Measurements from ENCODE around the gene COL27A1.

Gene COL27A1

DNA sequence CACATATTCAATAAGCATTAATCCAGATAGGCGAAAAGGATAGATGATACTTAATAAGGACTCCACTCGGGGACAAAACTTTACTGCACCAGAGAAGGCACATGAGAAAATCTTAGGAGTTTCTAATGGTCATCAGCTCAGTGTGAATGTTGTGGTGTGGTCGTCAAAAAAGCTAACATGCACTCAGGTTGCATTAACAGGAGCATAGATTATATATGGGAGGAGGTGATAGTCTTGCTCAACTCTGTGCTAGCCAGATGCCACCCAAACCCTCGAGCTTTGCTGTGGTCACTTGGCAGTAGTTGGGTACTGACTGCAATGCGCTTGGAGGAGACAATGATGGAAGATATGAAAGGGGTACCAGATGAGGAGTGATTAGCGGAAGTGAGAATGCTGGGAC, 8.6 kb upstream of the COL27A1 start:
- no peak for DNase-seq
- H3K36me3 ChIP-seq (ENCODE audit: control insufficient read depth, insufficient read depth, low read length): no peaks in the 10 kb centered on the region
- no peaks in the 10 kb centered on the region for H3K9me3 ChIP-seq (ENCODE audit: control insufficient read depth, low read length)
- H3K4me3 ChIP-seq (ENCODE audit: insufficient read depth, low read depth, low read length, poor library complexity, severe bottlenecking): no peak overlapping the region
- H3K27me3 ChIP-seq (replicated peaks; ENCODE audit: control insufficient read depth, insufficient read depth, low read length, poor library complexity, severe bottlenecking): peaks cover 3% of the 10 kb centered on the region
- H3K27ac ChIP-seq (ENCODE audit: insufficient read depth, low read length, poor library complexity, severe bottlenecking): no peak overlapping the region
- no peaks in the 10 kb centered on the region for H3K4me1 ChIP-seq (ENCODE audit: control insufficient read depth, insufficient read depth, low read length, poor library complexity, severe bottlenecking)

DNA sequence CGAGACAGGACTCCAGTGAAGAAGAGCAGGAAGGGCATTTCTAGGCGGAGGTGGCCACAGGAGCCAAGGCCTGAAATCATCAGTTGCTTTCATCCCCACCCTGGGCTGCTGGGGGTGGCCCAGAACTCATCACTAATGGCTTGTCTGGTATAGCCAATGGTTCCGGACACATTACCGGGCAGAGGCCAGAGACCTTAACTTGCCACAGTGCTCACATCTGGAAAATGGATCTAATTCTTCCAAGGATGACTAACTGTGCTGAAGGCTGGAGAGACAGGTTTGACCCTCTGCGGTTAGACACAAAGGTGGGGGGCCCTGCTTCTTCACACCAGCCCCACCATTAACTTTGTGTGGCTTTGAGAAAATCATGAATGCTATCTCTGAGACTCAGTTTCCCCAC, 6.2 kb upstream of the COL27A1 start:
- H3K27me3 ChIP-seq (replicated peaks; ENCODE audit: control insufficient read depth, insufficient read depth, low read length, poor library complexity, severe bottlenecking): peaks cover 13% of the 10 kb centered on the region
- no peak overlapping the region for H3K27ac ChIP-seq (ENCODE audit: insufficient read depth, low read length, poor library complexity, severe bottlenecking)
- no peaks in the 10 kb centered on the region for H3K9me3 ChIP-seq (ENCODE audit: control insufficient read depth, low read length)
- H3K36me3 ChIP-seq (ENCODE audit: control insufficient read depth, insufficient read depth, low read length): no peaks in the 10 kb centered on the region
- no peak overlapping the region for H3K4me3 ChIP-seq (ENCODE audit: insufficient read depth, low read depth, low read length, poor library complexity, severe bottlenecking)
- DNase-seq: no peak
- H3K4me1 ChIP-seq (ENCODE audit: control insufficient read depth, insufficient read depth, low read length, poor library complexity, severe bottlenecking): peaks cover 6% of the 10 kb centered on the region

DNA sequence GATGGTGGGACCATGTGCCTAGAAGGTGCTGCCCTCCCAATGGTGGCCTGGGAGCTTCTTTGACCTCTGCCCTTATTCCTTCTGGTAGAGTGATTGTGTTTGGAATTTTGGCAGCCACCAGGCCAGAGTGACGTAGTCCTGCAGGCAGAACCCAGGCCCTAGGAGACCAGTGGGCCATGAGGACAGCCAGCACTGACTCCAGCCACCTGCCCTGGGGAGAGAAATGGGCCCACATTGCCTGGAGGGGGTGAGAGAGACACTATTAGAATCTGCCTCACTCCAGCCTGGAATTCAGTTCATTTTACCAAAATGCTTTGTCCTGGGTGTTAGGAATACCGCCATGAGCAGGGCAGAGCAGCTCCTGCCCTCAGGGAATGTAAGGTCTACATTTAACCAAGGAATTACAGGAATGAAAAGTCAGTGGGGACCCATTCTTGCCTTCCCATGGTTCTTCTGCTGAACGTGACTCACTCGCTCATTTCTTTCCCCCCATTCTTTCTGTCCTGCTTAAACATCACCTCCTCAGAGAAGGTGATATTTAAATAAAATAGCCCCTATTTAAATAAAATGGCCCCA, 5.5 kb upstream of the COL27A1 start:
- Histone ChIP-seq H3K4me1 (ENCODE audit: control insufficient read depth, insufficient read depth, low read length, poor library complexity, severe bottlenecking) (peaks cover 12% of the 10 kb centered on the region), H3K27me3 (replicated peaks; ENCODE audit: control insufficient read depth, insufficient read depth, low read length, poor library complexity, severe bottlenecking) (peaks cover 20% of the 10 kb centered on the region), H3K27ac (ENCODE audit: insufficient read depth, low read length, poor library complexity, severe bottlenecking) (no peak overlapping the region), H3K4me3 (ENCODE audit: insufficient read depth, low read depth, low read length, poor library complexity, severe bottlenecking) (no peak overlapping the region), H3K9me3 (ENCODE audit: control insufficient read depth, low read length) (no peaks in the 10 kb centered on the region), H3K36me3 (ENCODE audit: control insufficient read depth, insufficient read depth, low read length) (no peaks in the 10 kb centered on the region)
- DNase-seq: no peak

DNA sequence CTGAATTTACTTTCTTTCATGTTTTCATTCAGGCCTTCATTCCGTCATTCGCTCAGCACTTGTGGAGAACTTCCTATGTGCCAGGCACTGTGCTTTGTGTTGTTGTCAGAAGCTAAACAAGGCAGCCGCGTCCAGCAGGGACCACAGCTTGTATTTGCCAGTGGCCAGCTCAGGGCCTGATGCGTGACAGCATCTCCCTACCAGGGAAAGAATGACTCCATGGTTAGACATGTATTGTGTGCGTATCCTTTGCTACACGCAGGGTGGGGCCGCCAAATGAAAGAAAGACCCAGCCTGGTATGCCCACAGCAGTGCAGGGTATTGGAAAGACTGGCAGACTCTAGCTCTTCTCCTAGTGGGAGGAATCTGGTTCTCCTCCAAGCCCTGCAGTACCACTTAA, 4.7 kb upstream of the COL27A1 start:
- Histone ChIP-seq H3K4me3 (ENCODE audit: insufficient read depth, low read depth, low read length, poor library complexity, severe bottlenecking) (no peak overlapping the region), H3K27ac (ENCODE audit: insufficient read depth, low read length, poor library complexity, severe bottlenecking) (no peak overlapping the region), H3K4me1 (ENCODE audit: control insufficient read depth, insufficient read depth, low read length, poor library complexity, severe bottlenecking) (peaks cover 16% of the 10 kb centered on the region), H3K9me3 (ENCODE audit: control insufficient read depth, low read length) (no peaks in the 10 kb centered on the region), H3K36me3 (ENCODE audit: control insufficient read depth, insufficient read depth, low read length) (no peaks in the 10 kb centered on the region), H3K27me3 (replicated peaks; ENCODE audit: control insufficient read depth, insufficient read depth, low read length, poor library complexity, severe bottlenecking) (peaks cover 26% of the 10 kb centered on the region)
- DNase-seq: no peak

DNA sequence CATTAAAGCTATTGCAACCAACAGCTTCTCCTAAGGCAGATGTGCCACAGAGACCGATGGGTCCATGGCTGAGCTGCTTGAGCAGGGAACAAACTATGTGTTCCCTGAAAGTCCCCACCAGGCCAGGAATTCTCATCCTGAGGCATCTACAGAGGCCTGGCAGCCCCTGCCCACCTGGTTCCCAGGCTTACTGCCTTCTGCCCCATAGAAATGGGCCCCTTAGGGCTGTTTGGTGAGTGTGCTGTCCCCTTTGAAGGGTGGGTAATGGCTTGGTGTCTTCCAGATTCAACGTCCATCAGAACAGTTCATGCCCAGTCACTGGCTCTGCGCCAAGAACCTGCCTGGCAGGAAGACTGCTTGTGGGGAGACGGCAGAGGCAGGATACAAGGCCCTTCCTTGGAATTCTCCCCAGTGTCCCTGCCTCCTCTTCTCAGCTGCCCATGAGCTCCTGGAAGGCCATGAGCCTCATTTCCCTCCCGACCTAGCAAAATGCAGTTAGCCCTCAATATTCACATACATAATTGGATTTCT, 3.8 kb upstream of the COL27A1 start:
- Histone ChIP-seq H3K9me3 (ENCODE audit: control insufficient read depth, low read length) (no peaks in the 10 kb centered on the region), H3K4me3 (ENCODE audit: insufficient read depth, low read depth, low read length, poor library complexity, severe bottlenecking) (no peak overlapping the region), H3K4me1 (ENCODE audit: control insufficient read depth, insufficient read depth, low read length, poor library complexity, severe bottlenecking) (peaks cover 18% of the 10 kb centered on the region), H3K27ac (ENCODE audit: insufficient read depth, low read length, poor library complexity, severe bottlenecking) (no peak overlapping the region), H3K36me3 (ENCODE audit: control insufficient read depth, insufficient read depth, low read length) (no peaks in the 10 kb centered on the region), H3K27me3 (replicated peaks; ENCODE audit: control insufficient read depth, insufficient read depth, low read length, poor library complexity, severe bottlenecking) (peaks cover 26% of the 10 kb centered on the region)
- DNase-seq: no peak

DNA sequence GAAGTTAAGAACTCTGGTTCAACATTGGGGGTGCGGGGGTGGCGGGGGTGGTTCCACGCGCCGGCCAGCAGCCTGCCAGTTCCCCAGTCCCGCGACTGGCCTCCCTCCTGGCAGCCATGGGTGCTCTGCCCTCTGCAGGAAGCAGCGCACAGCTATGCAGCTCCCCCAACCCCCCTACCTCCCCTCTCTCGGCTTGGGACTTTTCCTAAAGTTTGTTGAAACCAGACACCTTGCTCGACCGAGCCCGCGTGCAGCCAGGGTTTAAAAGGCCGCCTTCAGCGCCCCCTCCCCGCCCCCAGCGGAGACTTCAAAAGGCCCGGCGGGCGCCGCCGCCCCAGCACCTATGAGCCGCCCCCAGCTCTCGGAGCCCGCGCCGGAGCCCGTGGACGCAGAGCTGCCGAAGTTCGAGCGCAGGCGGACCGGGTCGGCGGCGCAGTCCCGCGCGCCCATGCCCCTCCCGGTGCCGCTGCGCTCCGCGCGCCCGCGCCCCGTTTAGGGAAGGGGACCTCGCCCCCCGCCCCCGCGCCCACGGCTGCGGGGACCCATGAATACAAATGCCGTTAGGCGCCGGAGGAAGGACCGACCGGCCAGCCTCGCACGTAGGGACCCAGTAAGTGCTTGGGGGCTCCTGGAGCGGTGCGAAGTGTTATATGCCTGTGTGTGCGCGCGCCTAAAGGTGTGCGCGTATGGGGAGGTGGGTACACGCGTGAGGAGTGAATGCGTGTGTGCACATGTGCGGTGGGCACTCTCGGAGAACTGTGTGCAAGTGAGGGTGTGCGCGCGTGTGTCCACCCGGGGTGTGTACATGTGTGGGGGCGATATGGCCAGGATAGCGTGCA, 1.4 kb upstream of the COL27A1 start:
- no peaks in the 10 kb centered on the region for H3K36me3 ChIP-seq (ENCODE audit: control insufficient read depth, insufficient read depth, low read length)
- peaks cover 21% of the 10 kb centered on the region for H3K4me1 ChIP-seq (ENCODE audit: control insufficient read depth, insufficient read depth, low read length, poor library complexity, severe bottlenecking)
- DNase-seq: no peak
- H3K4me3 ChIP-seq (ENCODE audit: insufficient read depth, low read depth, low read length, poor library complexity, severe bottlenecking): no peak overlapping the region
- H3K9me3 ChIP-seq (ENCODE audit: control insufficient read depth, low read length): no peaks in the 10 kb centered on the region
- peaks cover 26% of the 10 kb centered on the region for H3K27me3 ChIP-seq (replicated peaks; ENCODE audit: control insufficient read depth, insufficient read depth, low read length, poor library complexity, severe bottlenecking)
- no peak overlapping the region for H3K27ac ChIP-seq (ENCODE audit: insufficient read depth, low read length, poor library complexity, severe bottlenecking)

DNA sequence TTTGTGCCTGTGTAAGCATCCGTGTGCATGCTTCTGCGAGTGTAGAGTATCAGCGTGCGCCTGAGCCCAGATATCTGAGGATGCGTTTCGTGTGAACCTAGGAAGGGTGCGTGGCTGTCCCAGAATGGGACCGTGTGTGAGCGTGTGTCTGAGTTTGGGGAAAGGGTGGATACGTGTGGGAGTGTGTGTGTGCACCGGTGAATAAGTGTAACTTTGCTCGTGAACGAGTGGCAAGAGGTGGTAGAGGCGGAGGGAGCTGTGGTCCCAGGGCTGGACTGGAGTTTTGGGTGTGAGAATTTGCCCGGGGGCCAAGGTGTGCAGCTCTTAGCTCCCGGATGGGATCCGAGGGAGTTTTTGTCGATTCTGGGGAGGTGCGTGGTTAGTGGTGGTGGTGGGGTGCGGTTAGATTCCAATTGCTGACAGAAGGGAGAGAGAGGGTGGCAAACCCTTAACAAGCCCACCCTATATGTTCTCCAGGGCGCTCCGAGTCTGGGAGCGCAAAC, 686 bp upstream of the COL27A1 start:
- Histone ChIP-seq H3K27me3 (replicated peaks; ENCODE audit: control insufficient read depth, insufficient read depth, low read length, poor library complexity, severe bottlenecking) (peaks cover 24% of the 10 kb centered on the region), H3K36me3 (ENCODE audit: control insufficient read depth, insufficient read depth, low read length) (no peaks in the 10 kb centered on the region), H3K9me3 (ENCODE audit: control insufficient read depth, low read length) (no peaks in the 10 kb centered on the region), H3K4me3 (ENCODE audit: insufficient read depth, low read depth, low read length, poor library complexity, severe bottlenecking) (peak overlapping the region; percentile 57), H3K4me1 (ENCODE audit: control insufficient read depth, insufficient read depth, low read length, poor library complexity, severe bottlenecking) (peaks cover 21% of the 10 kb centered on the region), H3K27ac (ENCODE audit: insufficient read depth, low read length, poor library complexity, severe bottlenecking) (no peak overlapping the region)
- DNase-seq: no peak

DNA sequence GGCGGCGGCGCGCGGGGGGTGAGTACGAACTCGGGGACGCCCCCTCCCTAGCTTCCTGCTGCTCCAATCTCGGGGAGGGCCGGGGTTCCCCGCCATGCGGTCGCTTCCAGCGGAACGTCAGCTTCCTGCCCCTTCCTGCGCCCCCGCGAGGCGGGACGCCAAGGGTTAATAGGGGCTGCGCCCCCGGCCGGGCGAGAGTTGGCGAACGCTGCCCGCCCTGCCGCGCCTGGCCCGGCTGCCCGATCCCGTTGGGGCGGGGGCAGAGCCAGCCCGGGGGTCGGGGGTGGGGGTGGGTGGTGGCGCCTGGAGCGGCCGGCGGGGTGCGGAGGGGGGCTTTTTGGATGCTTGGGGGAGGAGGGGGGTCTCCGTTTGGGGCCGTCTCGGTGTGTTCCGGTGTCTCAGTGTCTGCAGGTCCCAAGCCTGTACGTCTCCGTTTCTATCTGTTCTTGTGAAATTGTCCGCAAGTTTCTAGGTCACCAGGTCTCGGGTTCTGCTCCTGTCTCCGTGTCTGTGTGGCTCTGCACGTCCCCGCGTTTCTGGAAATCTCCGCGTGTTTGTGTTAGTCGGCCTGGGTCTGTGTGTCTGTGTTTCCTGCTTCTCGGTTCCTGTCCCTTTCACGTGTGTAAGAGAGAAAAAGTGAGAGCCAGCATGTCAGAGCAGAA, 789 bp downstream of the COL27A1 start:
- no peak overlapping the region for H3K27ac ChIP-seq (ENCODE audit: insufficient read depth, low read length, poor library complexity, severe bottlenecking)
- peak overlapping the region; percentile 57 for H3K4me3 ChIP-seq (ENCODE audit: insufficient read depth, low read depth, low read length, poor library complexity, severe bottlenecking)
- H3K36me3 ChIP-seq (ENCODE audit: control insufficient read depth, insufficient read depth, low read length): no peaks in the 10 kb centered on the region
- H3K9me3 ChIP-seq (ENCODE audit: control insufficient read depth, low read length): no peaks in the 10 kb centered on the region
- DNase-seq: no peak
- H3K4me1 ChIP-seq (ENCODE audit: control insufficient read depth, insufficient read depth, low read length, poor library complexity, severe bottlenecking): peaks cover 21% of the 10 kb centered on the region
- H3K27me3 ChIP-seq (replicated peaks; ENCODE audit: control insufficient read depth, insufficient read depth, low read length, poor library complexity, severe bottlenecking): peaks cover 23% of the 10 kb centered on the region

DNA sequence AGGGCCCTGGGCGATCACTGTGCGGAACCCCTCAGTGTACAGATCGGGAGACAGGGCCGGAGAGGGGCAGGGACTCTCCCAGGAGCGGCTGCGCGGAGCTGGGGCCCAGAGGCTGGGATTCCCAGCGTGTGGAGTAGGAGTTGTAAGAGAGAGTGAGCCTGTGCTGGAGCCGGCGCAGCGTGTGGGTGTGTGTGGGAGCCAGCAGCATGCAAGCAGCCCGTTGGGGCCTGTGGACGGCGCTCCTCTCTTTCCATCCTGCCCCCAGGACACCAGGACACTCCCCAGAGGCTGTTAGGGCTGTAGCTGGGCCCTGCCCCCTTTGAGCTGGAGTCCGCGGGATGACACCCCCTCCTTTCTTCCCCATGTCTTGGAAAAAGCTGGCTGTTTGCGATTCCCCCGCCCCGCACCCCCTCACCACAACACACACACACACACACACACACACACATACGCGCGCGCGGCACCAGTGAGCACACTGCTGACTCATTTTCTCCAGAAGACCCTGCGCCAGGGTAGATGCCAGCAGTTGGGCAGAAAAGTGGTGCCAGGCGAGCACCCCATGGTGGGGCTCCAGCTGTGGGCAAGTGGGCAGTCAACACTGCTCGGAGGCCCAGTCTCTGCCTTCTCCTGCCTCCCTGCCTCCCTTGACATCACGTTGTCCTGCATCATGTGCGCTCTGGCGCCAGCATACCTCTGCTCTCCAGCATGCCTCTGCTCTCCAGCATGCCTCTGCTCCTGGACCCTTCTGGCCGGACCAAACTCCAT, 1.5 kb downstream of the COL27A1 start:
- Histone ChIP-seq H3K27me3 (replicated peaks; ENCODE audit: control insufficient read depth, insufficient read depth, low read length, poor library complexity, severe bottlenecking) (peaks cover 23% of the 10 kb centered on the region), H3K4me3 (ENCODE audit: insufficient read depth, low read depth, low read length, poor library complexity, severe bottlenecking) (peak overlapping the region; percentile 57), H3K27ac (ENCODE audit: insufficient read depth, low read length, poor library complexity, severe bottlenecking) (no peak overlapping the region), H3K36me3 (ENCODE audit: control insufficient read depth, insufficient read depth, low read length) (no peaks in the 10 kb centered on the region), H3K4me1 (ENCODE audit: control insufficient read depth, insufficient read depth, low read length, poor library complexity, severe bottlenecking) (peaks cover 21% of the 10 kb centered on the region), H3K9me3 (ENCODE audit: control insufficient read depth, low read length) (no peaks in the 10 kb centered on the region)
- no peak for DNase-seq

All from effector memory CD4-positive, alpha-beta T cell (primary cell).